Caco-2 (cell line): ENCODE data around the gene PNMA5. TPM values are rescaled to one million over a fixed set of nuclear protein-coding genes. Genes with fewer than 3 reads are reported as not detected.

Experiments used
- BruUV-seq: library from RNA; stranded (reverse); fragments of 400-500 nt; replicated peaks from 2 replicates; lab custom pipeline; 2021; lab: Mats Ljungman, UMichigan
- CTCF ChIA-PET: fragments of 300-600 bp; sonication (Branson Sonifier 250); formaldehyde crosslinking; loops from one replicate; lab custom pipeline; 2022; ENCODE audit warnings: antibody characterized with exemption; lab: Charles Lee
- POLR2A ChIA-PET: fragments of 300-600 bp; sonication (Branson Sonifier 250); formaldehyde crosslinking; loops from one replicate; lab custom pipeline; 2022; ENCODE audit warnings: antibody characterized with exemption; lab: Charles Lee
- DNase-seq, 2 experiments: peaks; one replicate each; pipeline versions ENCODE4 v3.0.0 to v3.0.0-alpha.2; 2020 to 2022
- H3K27me3 ChIP-seq: replicated peaks from 2 replicates; pipeline ENCODE4 v1.6.0; 2011; ENCODE audit warnings: low read length; ENCODE audit not compliant: control insufficient read depth, insufficient read depth
- H3K36me3 ChIP-seq: 2 replicates; pipeline ENCODE4 v1.5.1; 2011; ENCODE audit warnings: low read length; ENCODE audit not compliant: control insufficient read depth, insufficient read depth
- H3K4me1 ChIP-seq: fragments of 250-450 bp; sonication (Bioruptor Pico); 2 replicates; pipeline ENCODE4 v1.5.1; 2020; ENCODE audit warnings: mild to moderate bottlenecking
- H3K4me3 ChIP-seq: 2 replicates; pipeline ENCODE4 v1.5.1; 2011; ENCODE audit warnings: low read depth, mild to moderate bottlenecking, control low read depth, low read length
- H3K9me3 ChIP-seq: fragments of 250-450 bp; sonication (Bioruptor Pico); 2 replicates; pipeline ENCODE4 v1.5.1; 2020; ENCODE audit warnings: mild to moderate bottlenecking, moderate library complexity
- H3K27ac Mint-ChIP-seq: one replicate; pipeline ENCODE4 v1.8.0; 2022; ENCODE audit warnings: mixed read lengths; ENCODE audit not compliant: unreplicated experiment
- H3K27me3 Mint-ChIP-seq: one replicate; pipeline ENCODE4 v1.8.0; 2022; ENCODE audit warnings: mixed read lengths; ENCODE audit not compliant: insufficient read depth, unreplicated experiment
- H3K36me3 Mint-ChIP-seq: one replicate; pipeline ENCODE4 v1.8.0; 2022; ENCODE audit warnings: mild to moderate bottlenecking, mixed read lengths; ENCODE audit not compliant: insufficient read depth, unreplicated experiment
- H3K4me1 Mint-ChIP-seq: one replicate; pipeline ENCODE4 v1.8.0; 2022; ENCODE audit warnings: low read depth, mixed read lengths; ENCODE audit not compliant: unreplicated experiment
- H3K4me3 Mint-ChIP-seq: one replicate; pipeline ENCODE4 v1.8.0; 2022; ENCODE audit warnings: mild to moderate bottlenecking, moderate library complexity, mixed read lengths; ENCODE audit not compliant: unreplicated experiment
- H3K9me3 Mint-ChIP-seq: one replicate; pipeline ENCODE4 v1.8.0; 2022; ENCODE audit warnings: mixed read lengths; ENCODE audit not compliant: unreplicated experiment
- CTCF ChIP-seq, 2 experiments: fragments of 200-600 bp in 1 of 2; IDR thresholded peaks; 1 replicate in 1 of 2; 2 replicates in 1 of 2; pipeline versions ENCODE4 v1.5.1 to v1.8.0; 2011 to 2022; ENCODE audit warnings: antibody characterized with exemption in 1 of 2, control low read depth in 1 of 2, inconsistent platforms in 1 of 2, low read depth in 1 of 2, low read length in 1 of 2, mild to moderate bottlenecking in 1 of 2, moderate library complexity in 1 of 2; ENCODE audit not compliant: insufficient read depth in 1 of 2, severe bottlenecking in 1 of 2, unreplicated experiment in 1 of 2
- intact Hi-C: fragments of 100-400 bp; cut with micrococcal nuclease; formaldehyde crosslinking; loops from one replicate; pipeline ENCODE4 v1.10.0; 2022; ENCODE audit not compliant: unreplicated experiment
- total RNA-seq: library from RNA; stranded (reverse); gene quantifications from 2 replicates; pipeline ENCODE4 v1.2.3, GENCODE V29; 2022

PNMA5 gene
- total RNA-seq, 1 experiment from 2014 or later = not detected

GRCh38 chrX:152968193-152968592, 25.7 kb downstream of the PNMA5 start:
- Histone ChIP-seq H3K4me3 (no peak overlapping the region), H3K9me3 (no peaks in the 10 kb centered on the region), H3K36me3 (no peaks in the 10 kb centered on the region), H3K4me1 (no peaks in the 10 kb centered on the region), H3K27me3 (no peaks in the 10 kb centered on the region)
- POLR2A ChIA-PET = no interaction called here
- no peaks in the 10 kb centered on the region for H3K9me3 Mint-ChIP-seq
- H3K4me3 Mint-ChIP-seq = no peak overlapping the region
- no peak for TF ChIP-seq CTCF (IDR thresholded peaks at IDR 0.05; ENCODE audit: insufficient read depth in 1 of 2, low read depth in 1 of 2, low read length in 1 of 2, severe bottlenecking in 1 of 2, unreplicated experiment in 1 of 2)
- H3K36me3 Mint-ChIP-seq = no peaks in the 10 kb centered on the region
- no peak for DNase-seq
- H3K27ac Mint-ChIP-seq = no peak overlapping the region
- no peaks in the 10 kb centered on the region for H3K27me3 Mint-ChIP-seq
- intact Hi-C loops = no loop called here
- H3K4me1 Mint-ChIP-seq = no peaks in the 10 kb centered on the region
- CTCF ChIA-PET = no interaction called here
- no TSS peak for BruUV-seq

DNA sequence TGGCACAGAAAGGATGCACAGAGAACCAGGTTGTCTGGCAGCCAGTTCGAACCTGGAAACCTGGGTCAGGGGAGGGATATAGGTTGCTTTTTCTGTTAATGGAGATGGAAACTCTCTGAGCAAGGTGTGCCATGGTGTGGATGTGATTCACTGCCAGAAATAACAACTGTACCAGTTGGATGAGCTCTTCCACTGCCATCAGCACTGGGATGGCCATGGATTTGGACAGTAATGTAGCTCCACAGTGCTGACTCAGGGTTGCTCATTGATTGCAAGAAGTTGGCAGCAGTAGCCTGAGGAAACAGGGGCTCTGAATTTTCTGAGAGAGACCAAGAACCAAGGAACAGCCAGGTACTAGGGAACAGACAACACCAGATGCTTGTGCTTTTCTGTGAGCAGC, 33.8 kb downstream of the PNMA5 start:
- POLR2A ChIA-PET = no interaction called here
- intact Hi-C loops = no loop called here

GRCh38 chrX:152959626-152960025, 34.3 kb downstream of the PNMA5 start:
- Mint-ChIP-seq H3K27me3 (no peaks in the 10 kb centered on the region), H3K27ac (no peak overlapping the region), H3K4me3 (no peak overlapping the region), H3K36me3 (peaks cover 6% of the 10 kb centered on the region), H3K9me3 (no peaks in the 10 kb centered on the region), H3K4me1 (no peaks in the 10 kb centered on the region)
- no peak overlapping the region for H3K4me3 ChIP-seq
- no peaks in the 10 kb centered on the region for H3K9me3 ChIP-seq
- no peaks in the 10 kb centered on the region for H3K36me3 ChIP-seq
- no peak for TF ChIP-seq CTCF (IDR thresholded peaks at IDR 0.05; ENCODE audit: insufficient read depth in 1 of 2, low read depth in 1 of 2, low read length in 1 of 2, severe bottlenecking in 1 of 2, unreplicated experiment in 1 of 2)
- BruUV-seq = no TSS peak
- no peaks in the 10 kb centered on the region for H3K27me3 ChIP-seq
- H3K4me1 ChIP-seq = no peaks in the 10 kb centered on the region
- intact Hi-C loops = loop anchor here (1.0 to 2.0 kb wide), 4 partner anchors 18 to 709 kb away; partner anchors contain the start of gene HAUS7
- ChIA-PET POLR2A (no interaction called here), CTCF (interaction anchor here (0.6 to 0.8 kb wide), 2 partner anchors 70 to 389 kb away, joined by 3 read pairs; no protein-coding TSS in a partner anchor)
- DNase-seq = no peak

More for the DNA sequence above, 33.8 kb downstream of the PNMA5 start:
- no peaks in the 10 kb centered on the region for H3K4me1 Mint-ChIP-seq
- H3K36me3 Mint-ChIP-seq = peaks cover 6% of the 10 kb centered on the region
- H3K27ac Mint-ChIP-seq = no peak overlapping the region
- no peaks in the 10 kb centered on the region for H3K27me3 Mint-ChIP-seq
- H3K9me3 Mint-ChIP-seq = no peaks in the 10 kb centered on the region
- no peaks in the 10 kb centered on the region for H3K4me1 ChIP-seq
- TF ChIP-seq CTCF (IDR thresholded peaks at IDR 0.05; ENCODE audit: insufficient read depth in 1 of 2, low read depth in 1 of 2, low read length in 1 of 2, severe bottlenecking in 1 of 2, unreplicated experiment in 1 of 2) = no peak
- no peaks in the 10 kb centered on the region for H3K27me3 ChIP-seq
- no peaks in the 10 kb centered on the region for H3K36me3 ChIP-seq
- CTCF ChIA-PET = interaction anchor here (0.6 to 0.8 kb wide), 2 partner anchors 69 to 388 kb away, joined by 3 read pairs; no protein-coding TSS in a partner anchor
- H3K4me3 Mint-ChIP-seq = no peak overlapping the region
- no peak overlapping the region for H3K4me3 ChIP-seq
- no peaks in the 10 kb centered on the region for H3K9me3 ChIP-seq
- DNase-seq = no peak
- BruUV-seq = no TSS peak
